KOPT-K1 (cell line): ENCODE results near the gene CIAPIN1.

Experiments used
- H3K27ac ChIP-seq: fragments of 200-600 bp; sonication (generic); 2 replicates; pipeline ENCODE4 v1.5.1; 2016; ENCODE audit warnings: antibody characterized with exemption, mild to moderate bottlenecking, low read depth, low read length; ENCODE audit not compliant: poor library complexity, severe bottlenecking
- H3K36me3 ChIP-seq: fragments of 200-600 bp; sonication (generic); 2 replicates; pipeline ENCODE4 v1.5.1; 2017; ENCODE audit warnings: antibody characterized with exemption, mild to moderate bottlenecking, low read length, moderate library complexity; ENCODE audit not compliant: insufficient read depth
- H3K9me3 ChIP-seq: fragments of 200-600 bp; sonication (generic); 2 replicates; pipeline ENCODE4 v1.5.1; 2017; ENCODE audit warnings: antibody characterized with exemption, low read length, mild to moderate bottlenecking; ENCODE audit not compliant: insufficient read depth, poor library complexity, severe bottlenecking

CIAPIN1 gene

DNA sequence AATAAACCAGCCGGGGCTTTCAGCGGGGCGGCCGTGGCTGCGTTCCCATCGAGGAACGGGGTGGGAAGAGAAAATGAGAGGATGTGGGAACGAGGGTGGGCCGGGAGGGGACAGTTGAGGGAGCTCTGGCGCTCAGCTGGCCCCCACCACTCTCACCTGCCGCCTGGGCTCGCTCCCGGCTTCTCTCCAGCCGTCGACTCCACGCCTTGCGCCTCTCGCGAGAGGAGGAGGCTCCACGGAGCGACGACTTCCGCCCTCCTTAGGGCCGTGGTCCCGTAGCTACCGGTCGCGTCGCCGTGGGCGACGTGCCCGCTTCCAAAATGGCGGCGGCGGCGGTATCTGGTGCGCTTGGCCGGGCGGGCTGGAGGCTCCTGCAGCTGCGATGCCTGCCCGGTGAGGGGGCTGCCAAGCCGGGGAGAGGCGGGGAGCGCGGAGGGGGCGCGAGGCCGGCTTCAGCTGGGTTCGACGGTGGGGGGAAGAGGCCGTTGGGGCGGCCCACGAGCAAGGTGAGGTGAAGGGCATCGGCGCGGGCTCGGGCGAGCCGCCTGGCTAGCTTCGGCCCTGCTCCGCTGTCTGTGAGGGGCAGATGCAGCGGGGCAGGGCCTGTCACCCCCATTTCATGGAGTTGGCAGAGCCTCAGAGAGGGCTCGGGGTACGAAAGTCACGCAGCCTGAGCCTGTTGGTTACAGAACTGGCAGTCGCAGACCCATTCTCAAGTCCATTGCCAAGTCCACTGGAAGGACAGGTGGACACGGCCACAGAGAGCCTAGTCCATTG lies at the start of gene CIAPIN1, which contains the start of gene COQ9:
Gene CIAPIN1, minus strand, starts transcription at position 200 of the 777 bp plus-strand sequence. CDS start 6,457 bp downstream, outside the sequence.
Gene COQ9, plus strand, starts transcription at position 294 of the 777 bp plus-strand sequence. Its CDS starts 27 bp downstream, at position 321.
- Histone ChIP-seq H3K36me3 (peaks cover 20% of the 10 kb centered on the region), H3K9me3 (no peaks in the 10 kb centered on the region), H3K27ac (peak within 1 kb of the TSS; percentile 82)

DNA sequence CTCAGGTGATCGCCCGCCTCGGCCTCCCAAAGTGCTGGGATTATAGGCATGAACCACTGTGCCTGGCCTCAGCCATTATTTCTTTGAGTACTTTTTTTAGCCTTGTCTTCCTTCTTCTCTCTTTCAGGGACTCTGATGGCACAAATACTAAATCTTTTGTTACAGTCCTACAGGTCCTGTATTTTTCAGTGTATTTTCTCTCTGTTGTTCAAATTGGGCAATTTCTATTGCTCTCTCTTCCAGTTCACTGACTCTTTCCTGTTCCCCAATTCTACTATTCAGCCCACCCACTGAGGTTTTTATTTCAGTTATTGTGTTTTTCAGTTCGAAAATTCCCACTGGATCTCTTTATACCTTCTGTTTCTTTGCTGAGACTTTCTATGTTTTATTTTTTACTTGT lies 46.6 kb upstream of the CIAPIN1 start:
- Histone ChIP-seq H3K27ac (no peak overlapping the region), H3K36me3 (no peaks in the 10 kb centered on the region), H3K9me3 (no peaks in the 10 kb centered on the region)

DNA sequence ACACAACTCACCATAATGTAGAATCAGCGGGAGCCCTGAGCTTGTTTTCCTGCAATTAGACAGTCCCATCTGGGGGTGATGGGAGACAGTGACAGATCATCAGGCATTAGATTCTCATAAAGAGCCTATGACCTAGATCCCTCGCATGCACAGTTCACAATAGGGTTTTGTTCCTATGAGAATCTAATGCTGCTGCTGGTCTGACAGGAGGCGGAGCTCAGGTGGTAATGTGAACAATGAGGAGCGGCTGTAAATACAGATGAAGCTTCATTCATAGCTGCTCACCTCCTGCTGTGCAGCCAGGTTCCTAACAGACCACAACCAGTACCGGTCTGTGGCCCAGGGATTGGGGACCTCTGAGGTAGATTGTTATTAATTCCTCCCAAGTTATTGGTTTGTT lies 42.0 kb upstream of the CIAPIN1 start:
- Histone ChIP-seq H3K27ac (no peak overlapping the region), H3K36me3 (no peaks in the 10 kb centered on the region), H3K9me3 (no peaks in the 10 kb centered on the region)

DNA sequence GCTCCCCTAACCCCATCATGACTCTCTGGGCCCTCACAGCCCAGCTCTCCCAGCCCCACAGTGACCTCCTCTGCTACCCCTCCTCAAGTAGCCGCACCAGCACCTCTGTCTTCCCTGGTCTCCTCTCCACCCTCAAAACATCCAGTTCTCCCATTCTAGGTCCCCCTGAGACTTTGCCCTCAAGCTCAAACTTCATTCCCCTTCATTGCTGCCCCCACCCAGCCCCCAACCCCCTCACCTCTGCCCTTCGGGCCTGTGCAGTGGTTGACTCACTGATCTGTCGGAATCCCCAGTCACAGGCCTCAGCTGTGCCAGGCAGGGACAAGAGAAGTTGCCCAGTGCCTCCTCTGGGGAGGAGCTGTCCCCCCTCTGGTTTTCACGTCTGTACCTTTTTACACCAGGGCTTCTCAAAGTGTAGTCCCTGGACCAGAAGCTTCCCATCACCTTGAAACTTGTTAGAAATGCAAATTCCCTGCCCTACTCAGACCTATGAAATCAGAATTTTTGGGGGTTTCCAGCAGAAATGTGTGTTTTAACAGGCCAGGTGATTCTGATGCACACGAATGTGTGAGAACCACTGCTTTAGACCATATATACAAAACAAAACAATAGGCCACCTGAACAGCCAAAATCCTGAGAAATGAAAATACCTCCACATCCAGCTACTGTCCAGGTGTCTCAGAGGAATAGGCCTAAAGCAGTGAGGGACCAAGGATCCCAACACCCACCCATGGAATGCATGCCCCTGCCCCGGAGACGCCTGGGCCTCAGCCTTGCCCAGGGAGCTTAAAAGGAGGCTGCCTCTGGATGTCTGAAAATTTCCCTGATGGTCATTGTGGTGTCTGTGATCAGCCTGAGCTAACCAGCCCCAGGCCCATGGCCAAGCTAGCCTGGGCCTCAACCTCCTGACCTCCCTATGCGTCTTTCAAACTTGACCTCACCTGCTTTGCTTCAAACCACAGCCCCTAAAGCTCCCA lies 40.0 kb upstream of the CIAPIN1 start:
- Histone ChIP-seq H3K9me3 (no peaks in the 10 kb centered on the region), H3K36me3 (no peaks in the 10 kb centered on the region), H3K27ac (no peak overlapping the region)

DNA sequence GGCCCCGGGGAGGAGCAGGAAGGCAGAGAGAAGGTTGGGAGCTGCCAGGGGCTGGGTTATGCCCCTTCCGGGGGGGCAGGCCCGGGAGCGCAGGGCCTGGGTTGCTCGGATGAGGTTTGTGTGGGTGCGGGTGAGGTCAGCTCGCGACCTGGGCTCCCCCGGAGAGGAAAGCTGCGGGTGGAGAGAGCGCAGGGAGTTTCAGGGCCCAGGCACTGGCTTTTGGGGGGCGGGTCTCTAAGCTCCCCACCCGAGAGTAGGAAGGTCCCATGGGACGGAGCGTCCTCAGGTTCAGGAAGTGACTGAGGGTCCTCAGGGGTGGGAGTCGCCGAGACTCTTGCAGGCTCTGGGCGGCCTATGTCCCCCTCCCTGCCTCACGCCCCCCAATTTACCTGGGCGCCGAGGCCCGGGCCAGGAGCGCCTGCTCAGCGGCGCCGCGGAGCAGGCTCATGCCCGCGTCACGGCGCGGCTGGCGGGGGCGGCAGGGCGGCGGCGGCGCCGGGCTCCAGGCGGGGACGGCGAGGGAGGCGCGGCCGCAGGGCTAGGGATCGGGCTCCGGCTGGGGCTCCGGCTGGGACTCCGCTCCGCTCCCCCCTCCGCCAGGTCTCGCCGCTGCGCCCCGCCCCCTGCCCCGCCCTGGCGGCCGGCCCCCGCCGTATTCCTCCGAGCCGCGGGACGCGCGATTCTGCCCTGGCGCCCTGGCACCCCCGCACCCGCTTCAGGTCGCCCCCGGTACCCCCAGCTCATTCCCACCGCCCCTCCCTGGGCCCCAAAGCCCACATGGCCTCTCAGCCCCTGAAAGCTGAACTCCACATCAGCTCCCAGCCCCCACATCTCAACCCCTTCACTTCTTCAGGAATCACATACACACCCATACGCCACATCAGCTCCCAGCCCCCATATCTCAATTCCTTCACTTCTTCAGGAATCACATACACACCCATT lies 39.0 kb upstream of the CIAPIN1 start, which contains the start of gene DOK4:
Gene DOK4, minus strand, starts transcription at position 578 of the 942 bp plus-strand sequence. CDS start 6,986 bp downstream, outside the sequence.
- Histone ChIP-seq H3K36me3 (no peaks in the 10 kb centered on the region), H3K9me3 (no peaks in the 10 kb centered on the region), H3K27ac (peak within 1 kb of the TSS; percentile 15)

DNA sequence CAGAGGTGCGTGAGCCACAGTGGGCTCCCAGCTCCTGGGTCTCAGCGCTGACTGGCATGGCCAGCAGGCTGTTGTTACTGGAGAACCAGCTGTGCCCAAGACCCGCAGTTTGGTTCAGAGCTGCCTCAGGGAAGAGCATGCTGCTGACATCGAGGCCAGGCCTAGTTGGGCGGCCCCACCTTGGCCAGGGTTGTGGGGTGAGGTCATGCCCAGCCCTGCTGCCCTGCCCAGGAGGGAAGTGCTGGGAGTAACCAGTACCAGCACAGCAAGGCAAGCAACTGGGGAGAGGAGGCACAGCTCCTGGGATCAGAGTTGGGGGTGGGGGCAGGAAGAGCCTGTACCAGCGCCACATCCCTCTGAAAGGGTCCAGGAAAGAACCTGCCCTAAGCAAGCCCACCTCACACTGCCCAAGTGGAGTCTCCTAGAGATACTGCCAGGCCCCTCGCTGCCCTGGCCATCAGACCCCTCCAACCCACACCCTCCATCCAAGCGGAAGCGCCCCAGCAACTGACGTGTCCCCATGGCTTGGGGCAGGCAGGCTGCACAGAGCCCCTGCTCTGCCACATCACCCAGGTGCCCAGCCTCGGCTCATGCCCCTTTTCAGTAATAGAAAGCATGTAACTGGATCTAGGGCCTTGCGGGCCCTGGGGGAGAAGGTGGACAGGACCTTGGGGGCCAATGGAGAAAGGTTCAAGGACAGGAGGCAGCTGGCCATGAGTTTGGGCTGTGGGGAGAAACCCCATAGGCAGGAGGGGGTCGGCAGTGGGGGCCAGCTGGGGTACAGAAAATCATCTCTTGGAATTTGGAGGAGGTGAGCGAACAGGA lies 38.1 kb upstream of the CIAPIN1 start:
- no peaks in the 10 kb centered on the region for H3K9me3 ChIP-seq
- H3K36me3 ChIP-seq, result no peaks in the 10 kb centered on the region
- no peak overlapping the region for H3K27ac ChIP-seq

DNA sequence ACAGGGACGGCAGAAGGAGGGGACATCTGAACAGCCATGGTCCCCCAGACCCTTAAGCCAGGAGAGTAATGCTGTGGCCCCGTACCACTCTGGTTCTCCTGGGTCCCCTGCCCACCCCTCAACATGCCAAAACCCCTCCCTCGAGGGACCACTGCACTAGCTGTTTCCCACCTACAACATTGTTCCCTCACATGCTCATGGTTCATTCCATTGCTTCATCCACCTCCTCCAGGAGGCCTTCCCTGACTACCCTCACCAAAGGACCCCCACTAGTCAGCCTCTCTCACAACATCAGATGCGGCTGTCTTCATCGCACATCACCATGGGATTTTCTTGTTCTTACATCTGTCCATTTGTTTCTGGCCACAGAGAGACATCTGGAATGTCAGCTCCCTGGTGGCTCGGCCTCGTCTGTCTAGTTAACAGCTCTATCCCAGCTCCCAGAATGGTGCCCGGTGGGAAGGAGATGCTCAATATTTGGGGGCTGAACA lies 37.4 kb upstream of the CIAPIN1 start:
- Histone ChIP-seq H3K27ac (no peak overlapping the region), H3K9me3 (no peaks in the 10 kb centered on the region), H3K36me3 (no peaks in the 10 kb centered on the region)

DNA sequence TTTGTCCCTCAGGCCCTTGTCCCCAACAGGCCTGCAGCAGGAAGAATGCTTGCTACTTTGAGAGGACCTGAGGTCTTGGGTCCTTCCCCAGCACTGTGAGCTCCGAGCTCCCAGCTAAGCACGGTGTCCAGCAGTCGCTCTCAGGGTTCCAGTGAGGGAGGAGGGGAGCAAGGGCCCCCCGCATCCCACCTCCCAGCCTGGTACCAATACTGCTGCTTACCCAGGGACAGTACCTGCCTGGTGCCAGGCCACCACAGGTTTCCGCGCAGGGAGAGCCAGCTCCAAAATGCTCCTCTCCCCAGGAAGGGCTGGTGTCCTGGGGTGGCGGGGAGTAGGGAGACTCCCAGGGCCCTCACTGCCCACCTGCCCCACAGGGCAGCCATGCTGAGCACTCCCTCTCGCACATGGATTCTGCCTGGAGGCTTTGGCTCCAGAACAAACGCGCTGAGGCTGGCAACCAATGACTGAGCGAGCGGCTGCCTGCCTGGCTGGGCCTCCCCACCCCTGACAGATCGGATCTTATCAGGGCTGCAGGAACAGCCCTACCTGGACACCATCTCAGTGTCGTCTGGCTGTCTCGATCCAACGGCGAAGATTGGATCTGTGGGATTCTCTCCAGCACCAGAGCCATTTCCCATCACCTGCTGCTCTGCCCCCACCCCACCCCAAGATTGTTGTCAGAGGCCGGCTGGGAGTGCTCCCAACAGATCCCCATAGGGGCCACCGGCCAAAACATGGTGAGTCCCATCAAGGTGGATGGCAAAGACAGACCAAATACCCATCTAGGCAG lies 36.7 kb upstream of the CIAPIN1 start:
- Histone ChIP-seq H3K9me3 (no peaks in the 10 kb centered on the region), H3K27ac (no peak overlapping the region), H3K36me3 (no peaks in the 10 kb centered on the region)

DNA sequence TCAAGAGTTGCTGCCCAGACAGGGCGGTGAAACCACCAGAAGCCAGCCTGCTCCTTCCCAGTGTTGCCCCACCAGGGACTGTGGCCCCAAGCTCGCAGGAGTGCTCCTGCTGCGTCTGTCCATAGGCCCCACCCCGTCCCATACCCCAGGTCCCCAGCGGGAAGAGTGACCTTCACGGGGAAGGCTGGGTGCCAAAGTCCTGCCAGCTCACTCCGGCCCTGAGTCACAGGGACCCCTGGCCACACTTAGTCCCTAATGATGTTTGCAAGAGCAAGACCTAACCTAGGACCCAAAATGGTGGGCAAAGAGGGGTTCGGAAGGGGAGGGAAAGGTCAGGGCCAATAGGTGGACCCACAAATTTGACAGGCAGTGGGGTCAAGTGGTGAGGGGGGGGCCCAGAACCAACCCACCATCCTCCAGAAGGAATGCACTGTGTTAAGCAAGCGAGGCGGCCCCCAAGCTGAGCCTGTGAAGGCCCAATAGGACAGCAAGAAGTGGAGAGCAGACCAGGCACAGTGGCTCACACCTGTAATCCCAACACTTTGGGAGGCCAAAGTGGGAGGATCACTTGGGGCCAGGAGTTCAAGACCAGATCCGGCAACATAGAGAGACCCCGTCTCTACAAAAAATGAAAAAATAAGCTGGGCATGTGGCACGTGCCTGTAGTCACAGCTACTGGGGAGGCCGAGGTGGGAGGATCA lies 35.8 kb upstream of the CIAPIN1 start:
- no peak overlapping the region for H3K27ac ChIP-seq
- no peaks in the 10 kb centered on the region for H3K9me3 ChIP-seq
- H3K36me3 ChIP-seq, result no peaks in the 10 kb centered on the region

DNA sequence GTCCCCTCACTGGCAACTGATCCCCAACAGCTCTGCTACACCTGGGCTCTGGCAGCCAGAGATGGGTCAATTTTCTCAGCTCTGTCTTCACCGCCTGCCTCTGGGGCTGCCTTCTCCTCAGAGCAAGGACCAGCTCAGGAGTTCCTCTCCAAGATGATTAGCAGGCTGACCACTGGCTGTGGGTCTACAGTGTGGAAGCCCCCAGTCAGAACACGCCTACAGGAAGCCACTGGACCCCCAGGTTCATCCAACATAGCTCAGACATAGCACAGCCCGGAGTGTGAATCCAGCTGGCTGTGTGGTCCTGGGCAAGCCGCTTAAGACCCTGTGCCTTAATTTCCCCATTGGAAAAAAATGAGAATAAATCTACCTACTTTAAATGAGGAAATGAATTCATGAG lies 34.2 kb upstream of the CIAPIN1 start:
- no peaks in the 10 kb centered on the region for H3K36me3 ChIP-seq
- no peak overlapping the region for H3K27ac ChIP-seq
- no peaks in the 10 kb centered on the region for H3K9me3 ChIP-seq

DNA sequence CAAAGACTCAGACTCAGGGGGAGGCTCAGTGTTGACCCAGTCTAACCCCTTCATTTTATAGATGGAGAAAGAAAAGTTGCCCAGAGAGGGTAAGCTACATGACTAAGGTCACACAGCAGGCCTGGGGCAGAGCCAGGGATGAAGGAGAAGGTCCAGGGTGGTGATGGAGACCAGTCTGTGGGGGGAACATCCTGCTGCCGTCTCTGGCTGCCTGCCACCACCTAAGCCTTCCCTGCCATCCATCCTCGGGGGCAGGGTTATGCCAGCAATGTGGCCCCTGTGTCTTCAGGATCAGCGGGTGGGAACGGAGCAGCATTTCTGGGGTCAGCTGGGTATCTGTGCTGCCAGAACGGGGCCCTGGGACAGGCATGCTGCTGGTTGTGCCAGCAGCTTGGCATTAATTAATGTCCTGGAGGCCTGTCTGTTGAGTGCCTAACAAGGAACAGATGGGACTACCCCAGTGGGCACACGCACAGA lies 33.6 kb upstream of the CIAPIN1 start:
- Histone ChIP-seq H3K36me3 (no peaks in the 10 kb centered on the region), H3K27ac (no peak overlapping the region), H3K9me3 (no peaks in the 10 kb centered on the region)

DNA sequence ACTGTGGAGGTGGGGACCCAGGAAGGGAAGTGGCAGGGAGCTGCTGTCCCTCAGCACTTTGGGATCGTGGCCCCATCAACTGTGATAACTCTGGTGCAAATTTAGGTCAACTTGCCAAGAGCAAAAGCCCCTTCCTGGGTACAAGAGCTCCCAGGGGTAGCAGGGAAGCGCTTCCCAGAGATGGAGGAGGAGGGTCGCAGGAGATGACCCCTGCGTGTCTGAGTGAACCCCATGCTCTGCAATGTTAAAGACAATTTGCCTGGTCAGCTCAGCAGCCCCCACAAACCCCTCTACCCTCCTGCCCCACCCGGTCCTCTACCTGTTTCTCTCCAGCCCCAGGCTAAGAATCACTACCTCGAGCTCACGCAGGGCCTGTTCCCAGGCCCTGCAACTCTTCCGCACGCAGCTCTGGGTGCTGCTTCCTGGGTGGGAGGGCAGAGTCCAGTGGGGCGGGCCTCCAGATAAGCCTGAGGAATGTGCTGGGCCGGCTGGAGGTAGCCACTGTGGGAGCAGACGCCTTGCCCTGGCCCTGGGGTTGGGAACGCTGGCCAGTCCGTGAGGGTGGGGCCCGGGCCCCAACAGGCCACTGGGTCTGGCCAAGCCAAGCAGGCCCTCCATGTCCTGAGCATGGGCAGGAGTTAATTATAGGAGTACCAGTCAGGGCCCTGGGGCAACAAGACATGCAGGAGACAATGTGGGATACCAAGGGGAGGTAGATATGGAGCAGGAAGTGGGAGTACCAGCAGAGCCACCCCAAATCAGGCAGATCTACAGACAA lies 33.0 kb upstream of the CIAPIN1 start:
- Histone ChIP-seq H3K27ac (no peak overlapping the region), H3K36me3 (no peaks in the 10 kb centered on the region), H3K9me3 (no peaks in the 10 kb centered on the region)
